HepG2 (cell line): Measurements from ENCODE around the gene RPUSD2. TPM values are rescaled to one million over a fixed set of nuclear protein-coding genes. Genes with fewer than 3 reads are reported as not detected.

ENCODE experiments used
- ATF6 ChIP-seq: sonication (generic); formaldehyde crosslinking; conservative IDR thresholded peaks from 2 replicates; pipeline ENCODE4 v1.4.0; 2020; ENCODE audit warnings: missing genetic modification reagents
- E2F5 ChIP-seq: sonication (generic); formaldehyde crosslinking; conservative IDR thresholded peaks from 2 replicates; pipeline ENCODE4 v1.4.0; 2020; ENCODE audit warnings: missing genetic modification reagents
- HNF1A ChIP-seq, 2 experiments: sonication (generic) in 1 of 2; formaldehyde crosslinking in 1 of 2; IDR thresholded peaks; 2 replicates each; pipeline versions ENCODE4 v1.4.0 to v1.6.1; 2016 to 2020; ENCODE audit warnings: borderline replicate concordance in 1 of 2, low read depth in 1 of 2, mild to moderate bottlenecking in 1 of 2, missing genetic modification reagents in 1 of 2
- MIER3 ChIP-seq: IDR thresholded peaks from 2 replicates; pipeline ENCODE4 v1.6.1; 2016; ENCODE audit warnings: missing compliant biosample characterization, borderline replicate concordance
- SPEN ChIP-seq: sonication (generic); formaldehyde crosslinking; IDR thresholded peaks from 2 replicates; pipeline ENCODE4 v1.5.1; 2020; ENCODE audit warnings: low read depth, mild to moderate bottlenecking, missing genetic modification reagents
- ZBTB37 ChIP-seq: sonication (generic); formaldehyde crosslinking; IDR thresholded peaks from 2 replicates; pipeline ENCODE4 v1.4.0; 2020; ENCODE audit warnings: mild to moderate bottlenecking, missing genetic modification reagents
- ZFP91 ChIP-seq: sonication (generic); formaldehyde crosslinking; IDR thresholded peaks from 2 replicates; pipeline ENCODE4 v1.9.0; 2022; ENCODE audit warnings: missing genetic modification reagents, mild to moderate bottlenecking, borderline replicate concordance
- ZNF678 ChIP-seq: sonication (generic); formaldehyde crosslinking; IDR thresholded peaks from 2 replicates; pipeline ENCODE4 v1.4.0; 2020; ENCODE audit warnings: mild to moderate bottlenecking, missing genetic modification reagents
- ZNF766 ChIP-seq: sonication (generic); formaldehyde crosslinking; IDR thresholded peaks from 2 replicates; pipeline ENCODE4 v1.5.0; 2020; ENCODE audit warnings: missing genetic modification reagents, borderline replicate concordance
- ZNF816 ChIP-seq: sonication (generic); formaldehyde crosslinking; IDR thresholded peaks from 2 replicates; pipeline ENCODE4 v1.8.0; 2022; ENCODE audit warnings: missing genetic modification reagents, mild to moderate bottlenecking, borderline replicate concordance
- polyA plus RNA-seq, 8 experiments: library from polyadenylated mRNA; depleted of rRNA in 3 of 8; stranded (reverse) in 7 of 8; unstranded in 1 of 8; fragments of >200 nt; fragmentation: Illumina TruSeq in 4 of 8; extraction: Trizol in 4 of 8; gene quantifications; 2 replicates each; pipeline versions ENCODE4 v1.2.1 to v1.2.3, GENCODE V29; 2011 to 2016; ENCODE audit warnings: low read depth in 4 of 8, missing spikeins in 1 of 8, mixed read lengths in 1 of 8; ENCODE audit not compliant: insufficient read depth in 1 of 8
- total RNA-seq, 5 experiments: library from RNA; depleted of rRNA; stranded (reverse); fragments of >200 nt; fragmentation: Illumina TruSeq; extraction: Trizol; gene quantifications; 2 replicates each; pipeline ENCODE4 v1.2.3, GENCODE V29; 2016; ENCODE audit warnings: low read depth in 1 of 5

RPUSD2 gene
- total and polyA plus RNA-seq, 2 of the 13 experiments (the other 11 are each of a cell fraction or from before 2014, with no cell fraction given), result 8.6 to 14.5 TPM

GRCh38 chr15:40523611-40524010, 45.5 kb upstream of the RPUSD2 start (continued):
- TF ChIP-seq ZBTB37 (CRISPR knock-in tag), result no peak
- TF ChIP-seq ATF6 (CRISPR knock-in tag), result no peak
- no peak for TF ChIP-seq E2F5 (CRISPR knock-in tag)
- no peak for TF ChIP-seq SPEN
- no peak for TF ChIP-seq ZNF678 (CRISPR knock-in tag)
- no peak for TF ChIP-seq HNF1A (IDR thresholded peaks at IDR 0.05; ENCODE audit: low read depth)
- no peak for TF ChIP-seq HNF1A (CRISPR knock-in tag; IDR thresholded peaks at IDR 0.05; ENCODE audit: borderline replicate concordance)
- TF ChIP-seq ZNF766 (CRISPR knock-in tag), result no peak
- TF ChIP-seq ZNF816 (CRISPR knock-in tag), result no peak
- no peak for TF ChIP-seq MIER3 (CRISPR knock-in tag)
- TF ChIP-seq ZFP91 (CRISPR knock-in tag), result no peak
